Measurements from ENCODE around the gene ARL10.

DNA sequence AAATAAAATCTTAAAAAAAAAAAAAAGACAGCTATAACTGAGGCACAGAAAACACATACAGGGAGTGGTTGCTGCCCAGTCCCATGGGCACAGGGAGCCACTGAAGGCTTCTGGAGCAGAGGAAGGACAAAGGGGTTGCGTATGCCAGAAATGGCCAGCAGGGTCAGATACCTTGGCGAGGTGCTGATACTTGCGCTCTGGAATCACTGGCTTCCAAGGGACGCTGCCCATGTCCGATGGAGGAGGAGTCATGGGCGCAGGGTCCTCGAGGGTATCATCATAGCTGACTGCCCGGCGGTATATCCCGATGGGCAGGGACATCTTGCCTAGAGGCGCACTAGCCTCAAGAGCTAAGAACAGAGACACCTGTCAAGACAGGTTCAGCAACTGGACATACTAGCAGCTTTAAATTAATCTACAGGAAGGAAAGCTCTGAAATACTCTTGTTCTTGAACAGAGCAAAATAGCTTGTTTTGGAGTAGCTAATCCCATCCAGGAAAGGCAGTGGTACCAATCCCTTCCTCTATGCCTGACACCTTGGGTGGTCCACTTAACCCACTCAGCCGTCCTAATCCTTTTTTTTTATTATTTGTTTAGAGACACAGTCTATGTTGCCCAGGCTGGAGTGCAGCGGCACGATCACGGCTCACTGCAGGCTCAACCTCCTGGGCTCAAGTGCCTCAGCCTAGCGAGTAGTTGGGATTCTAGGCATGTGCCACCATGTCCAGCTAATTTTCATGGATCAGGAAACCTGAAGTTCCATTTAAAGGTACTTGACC is 9.7 kb upstream of the ARL10 start:
- TF ChIP-seq, protein P1, sequence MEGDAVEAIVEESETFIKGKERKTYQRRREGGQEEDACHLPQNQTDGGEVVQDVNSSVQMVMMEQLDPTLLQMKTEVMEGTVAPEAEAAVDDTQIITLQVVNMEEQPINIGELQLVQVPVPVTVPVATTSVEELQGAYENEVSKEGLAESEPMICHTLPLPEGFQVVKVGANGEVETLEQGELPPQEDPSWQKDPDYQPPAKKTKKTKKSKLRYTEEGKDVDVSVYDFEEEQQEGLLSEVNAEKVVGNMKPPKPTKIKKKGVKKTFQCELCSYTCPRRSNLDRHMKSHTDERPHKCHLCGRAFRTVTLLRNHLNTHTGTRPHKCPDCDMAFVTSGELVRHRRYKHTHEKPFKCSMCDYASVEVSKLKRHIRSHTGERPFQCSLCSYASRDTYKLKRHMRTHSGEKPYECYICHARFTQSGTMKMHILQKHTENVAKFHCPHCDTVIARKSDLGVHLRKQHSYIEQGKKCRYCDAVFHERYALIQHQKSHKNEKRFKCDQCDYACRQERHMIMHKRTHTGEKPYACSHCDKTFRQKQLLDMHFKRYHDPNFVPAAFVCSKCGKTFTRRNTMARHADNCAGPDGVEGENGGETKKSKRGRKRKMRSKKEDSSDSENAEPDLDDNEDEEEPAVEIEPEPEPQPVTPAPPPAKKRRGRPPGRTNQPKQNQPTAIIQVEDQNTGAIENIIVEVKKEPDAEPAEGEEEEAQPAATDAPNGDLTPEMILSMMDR (IDR thresholded peaks at IDR 0.05; ENCODE audit: borderline replicate concordance, extremely low read depth, low read length, poor library complexity, severe bottlenecking): peak; percentile 11
- TF ChIP-seq EZH2 (IDR thresholded peaks at IDR 0.05; ENCODE audit: borderline replicate concordance, low read depth, low read length, severe bottlenecking): no peak

Measured in DND-41 (cell line).